ENCODE measurements around the gene ATP6AP2.
"Not testable (repeated sequence)": the region's sequence is repeated elsewhere in the genome, so short reads cannot be mapped to it uniquely, and the experiment has no call there.

ATP6AP2 gene

GRCh38 chrX:40576291-40576690, 4.5 kb upstream of the ATP6AP2 start:
- no peak for DNase-seq

- peak; percentile 8 for DNase-seq
Observed at GRCh38 chrX:40578039-40578695, 2.6 kb upstream of the ATP6AP2 start.

- no peak for DNase-seq
Observed at GRCh38 chrX:40579141-40579540, 1.6 kb upstream of the ATP6AP2 start.

- peak; percentile 55 for DNase-seq
Observed at GRCh38 chrX:40579900-40580536, 752 bp upstream of the ATP6AP2 start.

GRCh38 chrX:40581336-40581920, 658 bp downstream of the ATP6AP2 start:
- no peak for DNase-seq

GRCh38 chrX:40582178-40582577, 1.4 kb downstream of the ATP6AP2 start:
- not testable (repeated sequence) for DNase-seq

- DNase-seq: no peak
Observed at GRCh38 chrX:40582811-40583210, 2.0 kb downstream of the ATP6AP2 start.

GRCh38 chrX:40587623-40588022, 6.9 kb downstream of the ATP6AP2 start:
- DNase-seq: not testable (repeated sequence)

GRCh38 chrX:40589616-40590321, 9.0 kb downstream of the ATP6AP2 start:
- not testable (repeated sequence) for DNase-seq

- DNase-seq: no peak
Observed at GRCh38 chrX:40603446-40603845, 22.7 kb downstream of the ATP6AP2 start.

- no peak for DNase-seq
Observed at GRCh38 chrX:40607381-40607780, 26.6 kb downstream of the ATP6AP2 start.

- DNase-seq: no peak
Observed at GRCh38 chrX:40612511-40612910, 31.7 kb downstream of the ATP6AP2 start.

GRCh38 chrX:40615976-40616375, 35.2 kb downstream of the ATP6AP2 start:
- DNase-seq: no peak

- no peak for DNase-seq
Observed at GRCh38 chrX:40617566-40617965, 36.8 kb downstream of the ATP6AP2 start.

GRCh38 chrX:40622479-40623138, 41.8 kb downstream of the ATP6AP2 start:
- no peak for DNase-seq

- no peak for DNase-seq
Observed at GRCh38 chrX:40623139-40623536, 42.4 kb downstream of the ATP6AP2 start, which contains the start of gene MPC1L. Gene MPC1L, plus strand, starts transcription at chrX:40623428. Its CDS starts 138 bp downstream, at chrX:40623566.

- DNase-seq: no peak
Observed at GRCh38 chrX:40623665-40624064, 42.9 kb downstream of the ATP6AP2 start.

- DNase-seq: no peak
Observed at GRCh38 chrX:40625294-40625693, 44.5 kb downstream of the ATP6AP2 start.

GRCh38 chrX:40628506-40628905, 47.7 kb downstream of the ATP6AP2 start:
- DNase-seq: no peak

GRCh38 chrX:40632199-40632598, 51.4 kb downstream of the ATP6AP2 start:
- DNase-seq: no peak

GRCh38 chrX:40637687-40638086, 56.9 kb downstream of the ATP6AP2 start:
- DNase-seq: no peak

GRCh38 chrX:40644176-40644575, 63.4 kb downstream of the ATP6AP2 start:
- no peak for DNase-seq

GRCh38 chrX:40644821-40645358, 64.1 kb downstream of the ATP6AP2 start:
- DNase-seq: no peak
